Vagina (tissue), 2 donors: ENCODE data around the gene HAAO.

Source experiments
- POLR2A ChIP-seq, 2 donors: fragments of 450-650 bp; IDR thresholded peaks; one replicate each; pipeline ENCODE4 v1.6.1; 2017; ENCODE audit warnings: antibody characterized with exemption in 2 of 2, mild to moderate bottlenecking in 2 of 2, moderate library complexity in 2 of 2
- TF ChIP-seq, protein P1 (sequence below), 3 experiments: fragments of 450-650 bp in 2 of 3; fragments of 200-600 bp in 1 of 3; sonication (generic) in 1 of 3; IDR thresholded peaks; one replicate each; pipeline ENCODE4 v1.5.1; 2017 to 2019; ENCODE audit warnings: antibody characterized with exemption in 3 of 3, mild to moderate bottlenecking in 2 of 3, moderate library complexity in 2 of 3

- TF ChIP-seq, protein P1, sequence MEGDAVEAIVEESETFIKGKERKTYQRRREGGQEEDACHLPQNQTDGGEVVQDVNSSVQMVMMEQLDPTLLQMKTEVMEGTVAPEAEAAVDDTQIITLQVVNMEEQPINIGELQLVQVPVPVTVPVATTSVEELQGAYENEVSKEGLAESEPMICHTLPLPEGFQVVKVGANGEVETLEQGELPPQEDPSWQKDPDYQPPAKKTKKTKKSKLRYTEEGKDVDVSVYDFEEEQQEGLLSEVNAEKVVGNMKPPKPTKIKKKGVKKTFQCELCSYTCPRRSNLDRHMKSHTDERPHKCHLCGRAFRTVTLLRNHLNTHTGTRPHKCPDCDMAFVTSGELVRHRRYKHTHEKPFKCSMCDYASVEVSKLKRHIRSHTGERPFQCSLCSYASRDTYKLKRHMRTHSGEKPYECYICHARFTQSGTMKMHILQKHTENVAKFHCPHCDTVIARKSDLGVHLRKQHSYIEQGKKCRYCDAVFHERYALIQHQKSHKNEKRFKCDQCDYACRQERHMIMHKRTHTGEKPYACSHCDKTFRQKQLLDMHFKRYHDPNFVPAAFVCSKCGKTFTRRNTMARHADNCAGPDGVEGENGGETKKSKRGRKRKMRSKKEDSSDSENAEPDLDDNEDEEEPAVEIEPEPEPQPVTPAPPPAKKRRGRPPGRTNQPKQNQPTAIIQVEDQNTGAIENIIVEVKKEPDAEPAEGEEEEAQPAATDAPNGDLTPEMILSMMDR (IDR thresholded peaks at IDR 0.05): no peak
- no peak for TF ChIP-seq POLR2A (IDR thresholded peaks at IDR 0.05)
These were observed 66.7 kb downstream of the HAAO start for GRCh38 chr2:42725657-42726056.
